HG03457 (cell line): Measurements from ENCODE around the gene TPH2.
A peak's percentile ranks its signal among the peaks of the same experiment; 100 is the strongest.

Experiments used
- ATAC-seq: cut with Tn5 transposase; IDR thresholded peaks from one replicate; pipeline ENCODE4 v1.9.1; 2021; ENCODE audit warnings: moderate number of reproducible peaks; ENCODE audit not compliant: unreplicated experiment

TPH2 gene

GRCh38 chr12:71958457-71958856, 19.8 kb downstream of the TPH2 start:
- no peak for ATAC-seq

- ATAC-seq = no peak
These were observed 20.4 kb downstream of the TPH2 start for GRCh38 chr12:71958993-71959578.

GRCh38 chr12:71967211-71967610, 28.6 kb downstream of the TPH2 start:
- no peak for ATAC-seq

- ATAC-seq = no peak
These were observed 30.7 kb downstream of the TPH2 start for GRCh38 chr12:71969330-71969729.

GRCh38 chr12:71970031-71970430, 31.4 kb downstream of the TPH2 start:
- ATAC-seq = no peak

- no peak for ATAC-seq
These were observed 33.9 kb downstream of the TPH2 start for GRCh38 chr12:71972441-71973074.

- ATAC-seq = no peak
These were observed 35.0 kb downstream of the TPH2 start for GRCh38 chr12:71973687-71974086.

GRCh38 chr12:71980538-71980937, 41.9 kb downstream of the TPH2 start:
- ATAC-seq = no peak

- ATAC-seq = no peak
These were observed 42.5 kb downstream of the TPH2 start for GRCh38 chr12:71981149-71981548.

GRCh38 chr12:71994715-71995114, 56.1 kb downstream of the TPH2 start:
- no peak for ATAC-seq

GRCh38 chr12:71999795-72000194, 61.1 kb downstream of the TPH2 start:
- ATAC-seq = no peak

- ATAC-seq = no peak
These were observed 62.5 kb downstream of the TPH2 start for GRCh38 chr12:72000969-72001648.

- no peak for ATAC-seq
These were observed 68.1 kb downstream of the TPH2 start for GRCh38 chr12:72006766-72007165.

GRCh38 chr12:72010356-72010755, 71.7 kb downstream of the TPH2 start:
- ATAC-seq = no peak

GRCh38 chr12:72011374-72011773, 72.7 kb downstream of the TPH2 start:
- ATAC-seq = no peak

GRCh38 chr12:72012874-72013273, 74.2 kb downstream of the TPH2 start:
- ATAC-seq = no peak

- ATAC-seq = no peak
These were observed 77.2 kb downstream of the TPH2 start for GRCh38 chr12:72015895-72016294.

- ATAC-seq = peak; percentile 96
These were observed 78.5 kb downstream of the TPH2 start for GRCh38 chr12:72017054-72017651.

- no peak for ATAC-seq
These were observed 79.4 kb downstream of the TPH2 start for GRCh38 chr12:72018036-72018435.

- ATAC-seq = no peak
These were observed 86.0 kb downstream of the TPH2 start for GRCh38 chr12:72024613-72025012.

- ATAC-seq = no peak
These were observed 86.9 kb downstream of the TPH2 start for GRCh38 chr12:72025524-72025923.

GRCh38 chr12:72028966-72029365, 90.3 kb downstream of the TPH2 start:
- no peak for ATAC-seq
